ENCODE results near the gene NFIB. TPM values are rescaled to one million over a fixed set of nuclear protein-coding genes. Genes with fewer than 3 reads are reported as not detected.

NFIB gene
- total RNA-seq, 6 experiments from 2014 or later: 0.69 to 6.2 (median 4.4) TPM

DNA sequence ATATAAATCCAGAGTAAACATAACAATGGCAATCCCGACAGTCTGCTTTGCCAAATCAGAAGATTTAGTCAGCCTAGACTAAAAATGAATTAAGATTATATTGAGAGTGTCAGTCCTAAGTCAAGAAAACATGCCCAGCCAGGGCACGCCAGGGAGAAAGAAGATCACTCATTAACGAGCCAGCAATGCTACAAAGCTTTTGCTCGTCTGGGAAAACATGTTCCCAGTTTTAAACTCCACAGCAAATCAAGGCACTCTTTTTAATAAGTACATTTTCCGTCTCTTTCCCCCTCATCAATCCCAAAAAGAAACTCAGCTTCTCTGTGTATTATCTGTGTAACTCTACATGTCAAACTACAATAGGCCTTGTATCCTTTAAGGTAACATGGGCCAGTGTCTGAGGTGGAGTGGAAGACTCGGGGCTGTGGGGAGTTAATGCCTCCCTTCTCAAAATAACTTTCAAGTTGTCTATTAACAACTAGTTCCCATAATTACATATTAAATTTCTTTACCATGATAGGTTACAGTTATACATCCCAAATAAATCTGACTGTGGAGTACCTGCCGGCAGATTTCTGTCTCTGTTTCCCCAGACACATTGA, 40.9 kb downstream of the NFIB start:
- Mint-ChIP-seq H3K9me3 (no peaks in the 10 kb centered on the region), H3K27me3 (ENCODE audit: insufficient read depth) (peaks cover 6% of the 10 kb centered on the region), H3K4me1 (ENCODE audit: low read depth) (peaks cover 22% of the 10 kb centered on the region), H3K36me3 (ENCODE audit: low read depth) (no peaks in the 10 kb centered on the region), H3K4me3 (no peak overlapping the region), H3K27ac (no peak overlapping the region)
- DNase-seq: no peak
- no peak for TF ChIP-seq CTCF (IDR thresholded peaks at IDR 0.05)

GRCh38 chr9:14271093-14271673, 42.8 kb downstream of the NFIB start:
- H3K4me1 Mint-ChIP-seq (ENCODE audit: low read depth): peaks cover 10% of the 10 kb centered on the region
- H3K36me3 Mint-ChIP-seq (ENCODE audit: low read depth): no peaks in the 10 kb centered on the region
- no peak overlapping the region for H3K27ac Mint-ChIP-seq
- H3K4me3 Mint-ChIP-seq: peak overlapping the region; percentile 1; the same call in 1 of the 2 replicates
- peaks cover 6% of the 10 kb centered on the region for H3K27me3 Mint-ChIP-seq (ENCODE audit: insufficient read depth)
- no peak for TF ChIP-seq CTCF (IDR thresholded peaks at IDR 0.05)
- no peaks in the 10 kb centered on the region for H3K9me3 Mint-ChIP-seq
- DNase-seq: no peak

- no peak overlapping the region for H3K4me3 Mint-ChIP-seq
- DNase-seq: no peak
- peaks cover 10% of the 10 kb centered on the region for H3K4me1 Mint-ChIP-seq (ENCODE audit: low read depth)
- H3K27me3 Mint-ChIP-seq (ENCODE audit: insufficient read depth): peaks cover 6% of the 10 kb centered on the region
- H3K27ac Mint-ChIP-seq: no peak overlapping the region
- H3K9me3 Mint-ChIP-seq: no peaks in the 10 kb centered on the region
- no peak for TF ChIP-seq CTCF (IDR thresholded peaks at IDR 0.05)
- H3K36me3 Mint-ChIP-seq (ENCODE audit: low read depth): no peaks in the 10 kb centered on the region
Observed at GRCh38 chr9:14270358-14271092, 43.4 kb downstream of the NFIB start.

GRCh38 chr9:14269916-14270315, 44.0 kb downstream of the NFIB start:
- H3K27me3 Mint-ChIP-seq (ENCODE audit: insufficient read depth): peaks cover 7% of the 10 kb centered on the region
- no peak for TF ChIP-seq CTCF (IDR thresholded peaks at IDR 0.05)
- DNase-seq: no peak
- H3K4me1 Mint-ChIP-seq (ENCODE audit: low read depth): peaks cover 10% of the 10 kb centered on the region
- no peak overlapping the region for H3K4me3 Mint-ChIP-seq
- H3K27ac Mint-ChIP-seq: no peak overlapping the region
- H3K36me3 Mint-ChIP-seq (ENCODE audit: low read depth): no peaks in the 10 kb centered on the region
- no peaks in the 10 kb centered on the region for H3K9me3 Mint-ChIP-seq

DNA sequence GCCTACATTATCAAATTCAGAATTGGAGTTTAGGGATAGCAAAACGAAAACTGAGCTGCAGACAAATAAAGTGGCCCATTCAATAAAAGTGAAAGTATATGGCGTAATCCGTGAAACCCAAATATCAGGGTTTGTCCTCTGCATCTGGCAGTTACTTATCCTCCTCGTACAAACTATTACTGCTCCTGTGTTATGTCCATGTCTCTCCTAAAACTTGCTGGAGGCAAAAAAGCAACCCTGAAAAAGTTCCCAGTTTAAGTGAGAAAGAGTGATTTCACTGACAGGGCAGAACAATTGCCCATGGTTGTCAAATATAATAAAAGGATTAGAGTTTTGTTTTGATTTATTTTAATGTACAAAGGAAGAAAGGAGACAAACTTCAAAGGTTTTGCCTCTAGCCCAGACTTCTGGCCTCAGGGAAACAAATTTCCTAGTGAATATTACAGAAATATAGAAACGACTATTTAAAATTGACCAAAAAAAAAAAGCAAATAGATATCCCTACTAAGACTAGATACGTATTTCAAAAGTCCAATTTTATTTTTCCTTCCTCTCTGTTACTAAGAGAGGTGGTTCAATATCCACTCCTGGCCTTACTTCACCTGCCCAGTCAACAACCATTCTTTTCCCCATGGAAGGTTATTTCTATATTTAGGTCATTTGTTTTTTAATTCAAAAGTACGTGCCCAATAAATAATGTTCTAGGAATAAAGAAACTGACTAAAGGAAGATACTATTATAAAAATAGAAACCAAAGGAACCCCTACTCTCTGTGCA, 50.0 kb downstream of the NFIB start:
- TF ChIP-seq CTCF (IDR thresholded peaks at IDR 0.05): no peak
- Mint-ChIP-seq H3K4me1 (ENCODE audit: low read depth) (peaks cover 4% of the 10 kb centered on the region), H3K36me3 (ENCODE audit: low read depth) (no peaks in the 10 kb centered on the region), H3K4me3 (no peak overlapping the region), H3K27me3 (ENCODE audit: insufficient read depth) (peaks cover 8% of the 10 kb centered on the region), H3K27ac (no peak overlapping the region), H3K9me3 (no peaks in the 10 kb centered on the region)
- no peak for DNase-seq

Measured in HFFc6 (cell line).